ENCODE data around the gene ICA1L.

Gene ICA1L

GRCh38 chr2:202771741-202772460, 99.7 kb downstream of the ICA1L start:
- Histone ChIP-seq H3K4me2 (ENCODE audit: insufficient read depth, low read length, poor library complexity, severe bottlenecking) (no peak overlapping the region), H2BK15ac (ENCODE audit: low read length) (no peak overlapping the region), H3K4ac (ENCODE audit: low read length) (no peak overlapping the region), H2BK120ac (ENCODE audit: low read depth, low read length) (no peak overlapping the region), H3K18ac (ENCODE audit: low read length) (no peak overlapping the region), H2AFZ (ENCODE audit: low read length) (no peak overlapping the region), H3K9me3 (replicated peaks in 1 of 2; ENCODE audit: control insufficient read depth in 2 of 2, insufficient read depth in 1 of 2, low read depth in 1 of 2, low read length in 2 of 2) (no peaks in the 10 kb centered on the region), H3K27me3 (ENCODE audit: control insufficient read depth in 3 of 3, insufficient read depth in 3 of 3, low read depth in 1 of 3, low read length in 3 of 3) (no peaks in the 10 kb centered on the region), H4K8ac (ENCODE audit: low read depth, low read length) (no peak overlapping the region), H3K14ac (ENCODE audit: low read length) (no peak overlapping the region), H3K23ac (ENCODE audit: low read depth, low read length, poor library complexity) (no peak overlapping the region), H3K4me1 (ENCODE audit: control insufficient read depth in 2 of 2, insufficient read depth in 1 of 2, low read depth in 1 of 2, low read length in 2 of 2) (no peaks in the 10 kb centered on the region), H3K9ac (ENCODE audit: low read depth, low read length, poor library complexity) (no peak overlapping the region), H2BK5ac (ENCODE audit: low read length) (no peak overlapping the region), H2BK12ac (ENCODE audit: low read length) (no peak overlapping the region), H3K79me1 (ENCODE audit: low read depth, low read length) (no peaks in the 10 kb centered on the region), H3K27ac (replicated peaks; ENCODE audit: low read length) (no peak overlapping the region), H2AK5ac (ENCODE audit: low read depth, low read length) (no peak overlapping the region), H3K4me3 (ENCODE audit: low read length in 2 of 2) (no peak overlapping the region), H4K91ac (ENCODE audit: low read depth, low read length, poor library complexity) (no peak overlapping the region), H3K36me3 (replicated peaks in 1 of 2; ENCODE audit: control insufficient read depth in 2 of 2, insufficient read depth in 2 of 2, low read length in 2 of 2) (peaks cover 3 to 73% of the 10 kb centered on the region in 2 donors)
- no peak for DNase-seq (ENCODE audit: low spot score)
- no CpG with 5 or more reads among the region's 7 CpGs for WGBS, 2 donors (ENCODE audit: extremely low coverage in 2 of 2, insufficient read length in 2 of 2, insufficient replicate concordance in 1 of 2)

DNA sequence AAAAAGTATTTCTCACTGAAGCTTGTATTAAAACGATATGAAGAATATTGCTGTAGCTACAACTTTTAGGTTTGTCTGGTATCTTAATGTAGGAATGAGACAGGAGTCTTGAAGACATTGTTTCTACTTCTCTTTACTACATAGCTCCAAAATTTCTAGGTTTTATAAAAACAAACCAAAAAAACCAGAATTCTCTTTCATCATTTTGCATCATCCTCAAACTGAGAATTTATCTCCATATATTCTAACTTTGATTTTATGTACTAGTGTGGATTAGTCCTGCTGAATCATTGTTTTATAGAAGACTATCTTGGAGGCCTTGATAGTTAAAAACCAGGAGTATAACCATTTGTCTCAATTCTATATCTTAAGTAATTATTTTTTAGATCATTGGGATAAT, 100.2 kb downstream of the ICA1L start:
- Histone ChIP-seq H3K9me3 (replicated peaks in 1 of 2; ENCODE audit: control insufficient read depth in 2 of 2, insufficient read depth in 1 of 2, low read depth in 1 of 2, low read length in 2 of 2) (no peaks in the 10 kb centered on the region), H3K4ac (ENCODE audit: low read length) (no peak overlapping the region), H3K14ac (ENCODE audit: low read length) (no peak overlapping the region), H4K8ac (ENCODE audit: low read depth, low read length) (no peak overlapping the region), H2BK12ac (ENCODE audit: low read length) (no peak overlapping the region), H2AFZ (ENCODE audit: low read length) (no peak overlapping the region), H2BK15ac (ENCODE audit: low read length) (no peak overlapping the region), H3K4me3 (ENCODE audit: low read length in 2 of 2) (no peak overlapping the region), H3K4me2 (ENCODE audit: insufficient read depth, low read length, poor library complexity, severe bottlenecking) (no peak overlapping the region), H4K91ac (ENCODE audit: low read depth, low read length, poor library complexity) (no peak overlapping the region), H2AK5ac (ENCODE audit: low read depth, low read length) (no peak overlapping the region), H3K4me1 (ENCODE audit: control insufficient read depth in 2 of 2, insufficient read depth in 1 of 2, low read depth in 1 of 2, low read length in 2 of 2) (no peaks in the 10 kb centered on the region), H3K27ac (replicated peaks; ENCODE audit: low read length) (no peak overlapping the region), H3K18ac (ENCODE audit: low read length) (no peak overlapping the region), H3K36me3 (replicated peaks in 1 of 2; ENCODE audit: control insufficient read depth in 2 of 2, insufficient read depth in 2 of 2, low read length in 2 of 2) (peaks cover 3 to 73% of the 10 kb centered on the region in 2 donors), H3K79me1 (ENCODE audit: low read depth, low read length) (no peaks in the 10 kb centered on the region), H3K23ac (ENCODE audit: low read depth, low read length, poor library complexity) (no peak overlapping the region), H3K27me3 (ENCODE audit: control insufficient read depth in 3 of 3, insufficient read depth in 3 of 3, low read depth in 1 of 3, low read length in 3 of 3) (no peaks in the 10 kb centered on the region), H2BK5ac (ENCODE audit: low read length) (no peak overlapping the region), H2BK120ac (ENCODE audit: low read depth, low read length) (no peak overlapping the region), H3K9ac (ENCODE audit: low read depth, low read length, poor library complexity) (no peak overlapping the region)
- no peak for DNase-seq (ENCODE audit: low spot score)
- no CpG with 5 or more reads among the region's 1 CpG for WGBS, 2 donors (ENCODE audit: extremely low coverage in 2 of 2, insufficient read length in 2 of 2, insufficient replicate concordance in 1 of 2)

- no peak overlapping the region for H3K4ac ChIP-seq (ENCODE audit: low read length)
- H3K14ac ChIP-seq (ENCODE audit: low read length) = no peak overlapping the region
- H3K27me3 ChIP-seq (ENCODE audit: control insufficient read depth in 3 of 3, insufficient read depth in 3 of 3, low read depth in 1 of 3, low read length in 3 of 3) = no peaks in the 10 kb centered on the region
- H2AK5ac ChIP-seq (ENCODE audit: low read depth, low read length) = no peak overlapping the region
- H2BK12ac ChIP-seq (ENCODE audit: low read length) = no peak overlapping the region
- no peak overlapping the region for H2BK15ac ChIP-seq (ENCODE audit: low read length)
- H3K27ac ChIP-seq (replicated peaks; ENCODE audit: low read length) = no peak overlapping the region
- H3K36me3 ChIP-seq (replicated peaks in 1 of 2; ENCODE audit: control insufficient read depth in 2 of 2, insufficient read depth in 2 of 2, low read length in 2 of 2) = peaks cover 5 to 72% of the 10 kb centered on the region in 2 donors
- no peak overlapping the region for H4K91ac ChIP-seq (ENCODE audit: low read depth, low read length, poor library complexity)
- no peak for DNase-seq (ENCODE audit: low spot score)
- no peak overlapping the region for H3K9ac ChIP-seq (ENCODE audit: low read depth, low read length, poor library complexity)
- H3K4me2 ChIP-seq (ENCODE audit: insufficient read depth, low read length, poor library complexity, severe bottlenecking) = no peak overlapping the region
- H3K4me1 ChIP-seq (ENCODE audit: control insufficient read depth in 2 of 2, insufficient read depth in 1 of 2, low read depth in 1 of 2, low read length in 2 of 2) = no peaks in the 10 kb centered on the region
- no peak overlapping the region for H2BK120ac ChIP-seq (ENCODE audit: low read depth, low read length)
- H2BK5ac ChIP-seq (ENCODE audit: low read length) = no peak overlapping the region
- H3K79me1 ChIP-seq (ENCODE audit: low read depth, low read length) = no peaks in the 10 kb centered on the region
- no peak overlapping the region for H3K23ac ChIP-seq (ENCODE audit: low read depth, low read length, poor library complexity)
- H2AFZ ChIP-seq (ENCODE audit: low read length) = no peak overlapping the region
- H3K9me3 ChIP-seq (replicated peaks in 1 of 2; ENCODE audit: control insufficient read depth in 2 of 2, insufficient read depth in 1 of 2, low read depth in 1 of 2, low read length in 2 of 2) = no peaks in the 10 kb centered on the region
- no peak overlapping the region for H3K18ac ChIP-seq (ENCODE audit: low read length)
- no peak overlapping the region for H4K8ac ChIP-seq (ENCODE audit: low read depth, low read length)
- H3K4me3 ChIP-seq (ENCODE audit: low read length in 2 of 2) = no peak overlapping the region
Observed at GRCh38 chr2:202769201-202769600, 102.4 kb downstream of the ICA1L start.

- Histone ChIP-seq H2BK5ac (ENCODE audit: low read length) (no peak overlapping the region), H2BK120ac (ENCODE audit: low read depth, low read length) (no peak overlapping the region), H3K4me2 (ENCODE audit: insufficient read depth, low read length, poor library complexity, severe bottlenecking) (no peak overlapping the region), H2AFZ (ENCODE audit: low read length) (no peak overlapping the region), H3K23ac (ENCODE audit: low read depth, low read length, poor library complexity) (no peak overlapping the region), H3K4ac (ENCODE audit: low read length) (no peak overlapping the region), H3K4me1 (ENCODE audit: control insufficient read depth in 2 of 2, insufficient read depth in 1 of 2, low read depth in 1 of 2, low read length in 2 of 2) (no peaks in the 10 kb centered on the region), H2AK5ac (ENCODE audit: low read depth, low read length) (no peak overlapping the region), H3K27me3 (ENCODE audit: control insufficient read depth in 3 of 3, insufficient read depth in 3 of 3, low read depth in 1 of 3, low read length in 3 of 3) (no peaks in the 10 kb centered on the region), H3K27ac (replicated peaks; ENCODE audit: low read length) (no peak overlapping the region), H3K4me3 (ENCODE audit: low read length in 2 of 2) (no peak overlapping the region), H3K9me3 (replicated peaks in 1 of 2; ENCODE audit: control insufficient read depth in 2 of 2, insufficient read depth in 1 of 2, low read depth in 1 of 2, low read length in 2 of 2) (no peaks in the 10 kb centered on the region), H4K8ac (ENCODE audit: low read depth, low read length) (no peak overlapping the region), H2BK12ac (ENCODE audit: low read length) (no peak overlapping the region), H4K91ac (ENCODE audit: low read depth, low read length, poor library complexity) (no peak overlapping the region), H2BK15ac (ENCODE audit: low read length) (no peak overlapping the region), H3K18ac (ENCODE audit: low read length) (no peak overlapping the region), H3K14ac (ENCODE audit: low read length) (no peak overlapping the region), H3K79me1 (ENCODE audit: low read depth, low read length) (no peaks in the 10 kb centered on the region), H3K9ac (ENCODE audit: low read depth, low read length, poor library complexity) (no peak overlapping the region), H3K36me3 (replicated peaks in 1 of 2; ENCODE audit: control insufficient read depth in 2 of 2, insufficient read depth in 2 of 2, low read length in 2 of 2) (peaks cover 5 to 71% of the 10 kb centered on the region in 2 donors)
- DNase-seq (ENCODE audit: low spot score) = no peak
Observed at GRCh38 chr2:202768273-202768672, 103.3 kb downstream of the ICA1L start.
